Measurements from ENCODE around the gene SYNDIG1.

DNA sequence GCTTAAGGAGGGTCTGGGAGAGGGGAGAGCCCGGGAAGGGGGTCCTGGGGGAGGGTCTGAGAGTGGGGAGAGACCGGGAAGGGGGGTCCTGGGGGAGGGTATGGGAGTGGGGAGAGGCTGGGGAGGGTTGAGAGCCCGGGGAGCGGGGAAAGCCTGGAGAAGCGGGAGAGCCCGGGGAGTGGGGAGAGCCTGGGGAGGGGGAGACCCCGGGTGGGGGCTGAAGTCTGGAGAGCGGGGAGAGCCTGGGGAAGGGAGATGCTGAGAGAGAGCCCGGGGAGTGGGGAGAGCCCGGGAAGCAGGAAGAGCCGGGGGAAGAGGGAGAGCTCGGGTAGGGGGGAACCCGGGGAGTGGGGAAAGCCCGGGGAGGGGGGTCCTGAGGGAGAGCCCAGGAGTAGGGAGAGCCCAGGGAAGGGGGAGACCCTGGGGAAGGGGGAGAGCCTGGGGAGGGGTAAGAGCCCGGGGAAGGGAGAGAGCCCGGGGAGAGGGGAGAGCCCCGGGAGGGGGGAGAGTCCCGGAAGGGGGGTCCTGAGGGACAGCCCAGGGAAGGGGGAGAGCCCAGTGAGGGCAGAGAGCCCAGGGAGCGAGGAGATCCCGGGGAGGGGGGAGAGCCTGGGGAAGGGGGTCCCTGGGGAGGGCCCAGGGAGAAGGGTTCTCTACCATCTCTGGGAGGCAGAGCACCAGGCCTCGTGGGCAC is 148.5 kb downstream of the SYNDIG1 start:
- TF ChIP-seq, protein P1, sequence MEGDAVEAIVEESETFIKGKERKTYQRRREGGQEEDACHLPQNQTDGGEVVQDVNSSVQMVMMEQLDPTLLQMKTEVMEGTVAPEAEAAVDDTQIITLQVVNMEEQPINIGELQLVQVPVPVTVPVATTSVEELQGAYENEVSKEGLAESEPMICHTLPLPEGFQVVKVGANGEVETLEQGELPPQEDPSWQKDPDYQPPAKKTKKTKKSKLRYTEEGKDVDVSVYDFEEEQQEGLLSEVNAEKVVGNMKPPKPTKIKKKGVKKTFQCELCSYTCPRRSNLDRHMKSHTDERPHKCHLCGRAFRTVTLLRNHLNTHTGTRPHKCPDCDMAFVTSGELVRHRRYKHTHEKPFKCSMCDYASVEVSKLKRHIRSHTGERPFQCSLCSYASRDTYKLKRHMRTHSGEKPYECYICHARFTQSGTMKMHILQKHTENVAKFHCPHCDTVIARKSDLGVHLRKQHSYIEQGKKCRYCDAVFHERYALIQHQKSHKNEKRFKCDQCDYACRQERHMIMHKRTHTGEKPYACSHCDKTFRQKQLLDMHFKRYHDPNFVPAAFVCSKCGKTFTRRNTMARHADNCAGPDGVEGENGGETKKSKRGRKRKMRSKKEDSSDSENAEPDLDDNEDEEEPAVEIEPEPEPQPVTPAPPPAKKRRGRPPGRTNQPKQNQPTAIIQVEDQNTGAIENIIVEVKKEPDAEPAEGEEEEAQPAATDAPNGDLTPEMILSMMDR (conservative IDR thresholded peaks at IDR 0.05; ENCODE audit: low read depth, low read length) = no peak
- no peak for TF ChIP-seq EZH2 (IDR thresholded peaks at IDR 0.05; ENCODE audit: borderline replicate concordance, low read depth, low read length, poor library complexity, severe bottlenecking)

Data from A673 (cell line).